ENCODE data around the gene PAX5. TPM values are rescaled to one million over a fixed set of nuclear protein-coding genes. Genes with fewer than 3 reads are reported as not detected.

PAX5 gene
- total and polyA plus RNA-seq, 2 of the 13 experiments (the other 11 are each of a cell fraction or from before 2014, with no cell fraction given), result not detected

- BruUV-seq (replicated peaks), result no TSS peak
- no peaks in the 10 kb centered on the region for H3K79me2 ChIP-seq (ENCODE audit: insufficient read depth, low read length)
- no peaks in the 10 kb centered on the region for H3K36me3 ChIP-seq (replicated peaks in 1 of 2; ENCODE audit: control insufficient read depth in 1 of 2, insufficient read depth in 2 of 2, low read length in 2 of 2)
- peaks cover 0 to 10% of the 10 kb centered on the region in 2 experiments; a peak in 2 of 5 replicates for H3K27me3 ChIP-seq (ENCODE audit: control insufficient read depth in 1 of 2, insufficient read depth in 2 of 2, low read length in 2 of 2)
- CTCF ChIA-PET (ENCODE audit: low intra/inter-chr PET ratio, low total read pairs), result no interaction called here
- H3K9ac ChIP-seq (ENCODE audit: insufficient read depth, low read depth, low read length), result no peak overlapping the region
- no peaks in the 10 kb centered on the region for H4K20me1 ChIP-seq (ENCODE audit: insufficient read depth, low read length)
- no peak overlapping the region for H3K27ac ChIP-seq (ENCODE audit: extremely low read length, insufficient read depth, low read length)
- in situ Hi-C loops (cut with HindIII; ENCODE audit: extremely low pct_ligation_motif_present, low pct_unique_long_range_greater_than_20kb) (no loop called here), intact Hi-C loops (cut with micrococcal nuclease; ENCODE audit: unreplicated experiment) (no loop called here)
- no peak overlapping the region for H3K4me3 ChIP-seq (replicated peaks in 1 of 3; ENCODE audit: insufficient read depth in 1 of 3, low read depth in 2 of 3, low read length in 3 of 3)
- WGBS (ENCODE audit: low lambda C conversion rate), result 96% methylated on average over 3 of the region's 3 CpGs
- no peak for ATAC-seq
- H3K4me2 ChIP-seq (ENCODE audit: low read depth, low read length), result no peak overlapping the region
- 0 out of 2 replicates have a peak, but pooled peaks cover 5% of the 10 kb centered on the region for H3K4me1 ChIP-seq (ENCODE audit: insufficient read depth, low read length)
- POLR2A ChIA-PET, result no interaction called here
- no peak overlapping the region for H2AFZ ChIP-seq (ENCODE audit: low read length)
- H3K9me3 ChIP-seq (ENCODE audit: low read length), result no peaks in the 10 kb centered on the region
- no peak for FAIRE-seq
- DNase-seq (ENCODE audit: low spot score), result no peak
- TF ChIP-seq PCBP2 (optimal IDR thresholded peaks at IDR 0.05; ENCODE audit: low read depth, low read length, poor library complexity, severe bottlenecking) (no peak), DRAP1 (CRISPR knock-in tag; IDR thresholded peaks at IDR 0.05) (no peak), AGO2 (optimal IDR thresholded peaks at IDR 0.05; ENCODE audit: low read depth, low read length) (no peak), NR1H2 (CRISPR knock-in tag; IDR thresholded peaks at IDR 0.05; ENCODE audit: borderline replicate concordance, low read depth) (no peak), ZNF891 (CRISPR knock-in tag; IDR thresholded peaks at IDR 0.05) (no peak), ZBTB38 (CRISPR knock-in tag; IDR thresholded peaks at IDR 0.05) (no peak), CREM (IDR thresholded peaks at IDR 0.05) (no peak), CREM (CRISPR knock-in tag; IDR thresholded peaks at IDR 0.05) (no peak), CEBPG (CRISPR knock-in tag; IDR thresholded peaks at IDR 0.05) (no peak), SKIL (CRISPR knock-in tag; IDR thresholded peaks at IDR 0.05; ENCODE audit: borderline replicate concordance) (no peak)
These were observed 219.0 kb downstream of the PAX5 start for GRCh38 chr9:36815023-36815422.

All from HepG2 (cell line).